ENCODE data around the gene HES5.

The HES5 gene

DNA sequence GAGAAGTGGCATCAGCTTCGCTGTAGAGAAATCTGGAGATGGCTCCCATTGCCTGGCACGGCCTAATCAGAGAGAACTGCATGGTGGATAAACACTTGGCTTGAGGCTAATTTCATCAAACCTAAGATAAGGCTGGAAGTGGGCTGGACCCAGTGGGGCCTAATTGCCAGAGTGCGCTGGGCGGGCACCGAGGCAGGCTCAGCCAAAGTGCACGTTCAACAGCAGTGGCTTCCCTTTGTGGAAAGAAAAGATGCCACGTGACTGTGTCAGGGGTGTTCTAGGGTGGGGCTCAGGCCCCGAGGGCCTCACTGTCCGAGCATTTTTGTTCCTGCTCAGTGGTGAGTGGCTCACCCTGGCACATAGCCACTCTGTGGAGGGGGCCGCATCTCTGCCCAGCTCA lies 48.2 kb downstream of the HES5 start:
- DNase-seq (ENCODE audit: low spot score) = no peak
- TF ChIP-seq, protein P1, sequence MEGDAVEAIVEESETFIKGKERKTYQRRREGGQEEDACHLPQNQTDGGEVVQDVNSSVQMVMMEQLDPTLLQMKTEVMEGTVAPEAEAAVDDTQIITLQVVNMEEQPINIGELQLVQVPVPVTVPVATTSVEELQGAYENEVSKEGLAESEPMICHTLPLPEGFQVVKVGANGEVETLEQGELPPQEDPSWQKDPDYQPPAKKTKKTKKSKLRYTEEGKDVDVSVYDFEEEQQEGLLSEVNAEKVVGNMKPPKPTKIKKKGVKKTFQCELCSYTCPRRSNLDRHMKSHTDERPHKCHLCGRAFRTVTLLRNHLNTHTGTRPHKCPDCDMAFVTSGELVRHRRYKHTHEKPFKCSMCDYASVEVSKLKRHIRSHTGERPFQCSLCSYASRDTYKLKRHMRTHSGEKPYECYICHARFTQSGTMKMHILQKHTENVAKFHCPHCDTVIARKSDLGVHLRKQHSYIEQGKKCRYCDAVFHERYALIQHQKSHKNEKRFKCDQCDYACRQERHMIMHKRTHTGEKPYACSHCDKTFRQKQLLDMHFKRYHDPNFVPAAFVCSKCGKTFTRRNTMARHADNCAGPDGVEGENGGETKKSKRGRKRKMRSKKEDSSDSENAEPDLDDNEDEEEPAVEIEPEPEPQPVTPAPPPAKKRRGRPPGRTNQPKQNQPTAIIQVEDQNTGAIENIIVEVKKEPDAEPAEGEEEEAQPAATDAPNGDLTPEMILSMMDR (IDR thresholded peaks at IDR 0.05) = no peak
- no peak overlapping the region for H3K4me3 ChIP-seq
- H3K27ac ChIP-seq = no peak overlapping the region

DNA sequence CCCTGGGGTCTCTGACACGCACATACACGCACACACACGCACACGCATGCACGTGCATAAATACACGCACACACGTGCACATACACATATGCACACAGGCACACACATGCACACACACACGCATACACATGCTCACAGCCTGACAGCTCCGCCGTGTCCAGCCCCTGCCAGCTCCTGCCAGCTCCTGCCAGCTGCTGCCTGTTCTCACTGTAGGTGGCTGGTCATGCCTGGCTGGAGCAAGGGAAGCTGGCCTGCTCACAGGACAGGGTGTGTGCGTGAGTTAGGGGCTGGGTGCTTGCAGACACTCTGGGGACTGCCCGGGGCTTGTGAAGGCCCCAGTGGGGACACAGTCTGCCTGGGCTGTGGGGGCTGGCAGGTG lies 49.1 kb downstream of the HES5 start:
- TF ChIP-seq, protein P1 (IDR thresholded peaks at IDR 0.05) = no peak
- Histone ChIP-seq H3K4me3 (no peak overlapping the region), H3K27ac (no peak overlapping the region)
- DNase-seq (ENCODE audit: low spot score) = no peak

DNA sequence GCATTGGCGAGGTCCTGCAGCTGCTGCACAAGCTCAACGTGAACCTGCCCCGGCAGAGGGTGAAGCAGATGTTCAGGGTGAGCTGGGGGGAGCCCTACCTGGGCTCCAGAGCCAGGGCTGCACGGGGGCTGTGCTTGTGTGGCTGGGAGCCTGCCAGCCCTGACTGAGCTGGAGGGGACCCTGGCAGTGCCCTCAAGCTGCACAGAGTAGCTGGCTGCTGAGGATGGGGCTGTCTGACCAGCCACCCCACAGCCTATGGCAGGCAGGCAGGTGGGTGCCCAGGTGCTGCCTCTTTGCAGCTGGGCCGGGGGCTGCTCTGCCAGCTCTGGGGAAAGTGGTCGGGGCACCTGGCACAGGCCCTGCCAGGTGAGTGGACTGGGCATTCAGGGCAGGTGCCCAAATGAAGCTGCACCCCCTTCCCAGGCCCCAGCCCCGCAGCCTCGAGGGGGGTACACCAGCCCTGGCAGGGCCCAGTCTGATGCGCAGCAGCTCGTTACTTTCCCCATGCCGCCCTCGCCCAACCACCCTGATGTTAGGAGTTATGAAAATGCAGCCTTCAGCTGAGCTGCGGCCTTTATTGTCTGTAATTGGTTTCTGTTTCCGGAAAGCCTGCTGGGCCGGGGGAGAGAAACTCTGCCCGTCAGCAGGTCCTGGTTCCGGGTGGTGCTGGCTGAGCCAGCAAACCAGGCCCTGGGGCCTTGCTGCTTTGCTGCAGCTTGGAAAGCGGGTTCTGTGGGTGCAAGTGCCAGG lies 49.7 kb downstream of the HES5 start:
- TF ChIP-seq, protein P1 (IDR thresholded peaks at IDR 0.05) = no peak
- Histone ChIP-seq H3K27ac (no peak overlapping the region), H3K4me3 (no peak overlapping the region)
- DNase-seq (ENCODE audit: low spot score) = no peak

DNA sequence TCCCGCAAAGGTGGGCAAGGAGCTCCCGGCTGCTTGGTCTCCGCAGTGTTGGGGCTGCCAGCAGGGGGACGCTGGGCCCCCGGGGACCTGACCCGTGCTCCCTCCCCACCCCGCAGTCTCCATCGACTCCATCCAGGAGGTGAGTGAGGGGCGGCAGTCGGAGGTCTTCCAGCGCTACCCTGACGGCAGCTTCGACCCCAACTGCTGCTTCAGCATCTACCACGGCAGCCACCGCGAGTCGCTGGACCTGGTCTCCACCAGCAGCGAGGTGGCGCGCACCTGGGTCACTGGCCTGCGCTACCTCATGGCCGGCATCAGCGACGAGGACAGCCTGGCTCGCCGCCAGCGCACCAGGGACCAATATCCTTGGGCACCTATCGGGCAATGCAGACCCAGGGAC lies 50.4 kb downstream of the HES5 start:
- no peak for DNase-seq (ENCODE audit: low spot score)
- no peak overlapping the region for H3K27ac ChIP-seq
- no peak overlapping the region for H3K4me3 ChIP-seq
- TF ChIP-seq, protein P1 (IDR thresholded peaks at IDR 0.05) = no peak

DNA sequence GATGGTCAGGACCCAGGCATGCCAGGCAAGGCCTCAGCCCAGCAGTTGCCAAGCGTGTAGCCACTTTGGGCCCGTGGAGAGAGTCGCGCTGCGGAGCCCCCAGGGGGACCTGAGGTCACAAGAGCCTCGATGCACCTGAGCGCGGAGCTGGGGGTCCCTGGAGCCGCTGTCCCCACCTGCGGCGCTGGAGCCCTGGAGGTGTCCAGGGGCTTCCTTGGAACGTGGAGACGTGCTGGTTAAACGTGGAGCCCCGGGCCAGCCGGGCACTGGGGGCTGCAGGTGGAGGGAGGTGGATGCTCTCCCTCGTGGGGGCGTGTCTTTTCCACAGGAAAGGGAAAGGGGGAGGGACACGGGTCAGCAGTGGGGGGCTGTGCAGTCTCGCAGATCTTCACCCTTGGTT lies 50.9 kb downstream of the HES5 start:
- no peak overlapping the region for H3K4me3 ChIP-seq
- TF ChIP-seq, protein P1 (IDR thresholded peaks at IDR 0.05) = no peak
- no peak for DNase-seq (ENCODE audit: low spot score)
- no peak overlapping the region for H3K27ac ChIP-seq
